ENCODE measurements around the gene ADAMTSL3.

DNA sequence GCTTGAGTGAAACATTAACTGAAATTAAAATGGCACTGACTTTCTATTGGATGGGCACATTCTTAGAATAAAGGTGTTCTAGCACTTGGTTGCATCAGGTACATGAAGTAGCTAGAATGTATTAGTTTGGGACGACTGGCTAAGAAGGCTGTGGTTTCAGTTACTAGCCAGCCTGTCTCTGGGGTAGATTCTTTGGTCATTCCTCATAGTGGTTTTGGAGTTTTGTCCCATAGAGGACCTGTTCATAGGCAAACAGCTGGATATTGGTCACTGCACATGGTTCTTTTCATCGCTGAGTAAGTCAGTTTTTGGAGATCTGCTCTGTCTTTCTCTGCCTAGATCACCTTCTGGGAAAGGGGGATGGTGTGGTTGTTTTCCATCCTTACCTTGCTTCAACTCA, 55.3 kb downstream of the ADAMTSL3 start:
- TF ChIP-seq JUND (IDR thresholded peaks at IDR 0.05) (no peak), POLR2AphosphoS5 (IDR thresholded peaks at IDR 0.05; ENCODE audit: low read depth, low read length) (no peak), NRF1 (IDR thresholded peaks at IDR 0.05; ENCODE audit: low read depth, low read length) (no peak), RAD21 (IDR thresholded peaks at IDR 0.05; ENCODE audit: low read length) (no peak), RXRA (IDR thresholded peaks at IDR 0.05; ENCODE audit: borderline replicate concordance, low read depth) (no peak), TEAD4 (IDR thresholded peaks at IDR 0.05; ENCODE audit: borderline replicate concordance, insufficient read depth) (no peak), GABPA (IDR thresholded peaks at IDR 0.05; ENCODE audit: low read depth) (no peak), SIN3A (IDR thresholded peaks at IDR 0.05; ENCODE audit: borderline replicate concordance, low read depth, low read length) (no peak)
- TF ChIP-seq, protein P1, sequence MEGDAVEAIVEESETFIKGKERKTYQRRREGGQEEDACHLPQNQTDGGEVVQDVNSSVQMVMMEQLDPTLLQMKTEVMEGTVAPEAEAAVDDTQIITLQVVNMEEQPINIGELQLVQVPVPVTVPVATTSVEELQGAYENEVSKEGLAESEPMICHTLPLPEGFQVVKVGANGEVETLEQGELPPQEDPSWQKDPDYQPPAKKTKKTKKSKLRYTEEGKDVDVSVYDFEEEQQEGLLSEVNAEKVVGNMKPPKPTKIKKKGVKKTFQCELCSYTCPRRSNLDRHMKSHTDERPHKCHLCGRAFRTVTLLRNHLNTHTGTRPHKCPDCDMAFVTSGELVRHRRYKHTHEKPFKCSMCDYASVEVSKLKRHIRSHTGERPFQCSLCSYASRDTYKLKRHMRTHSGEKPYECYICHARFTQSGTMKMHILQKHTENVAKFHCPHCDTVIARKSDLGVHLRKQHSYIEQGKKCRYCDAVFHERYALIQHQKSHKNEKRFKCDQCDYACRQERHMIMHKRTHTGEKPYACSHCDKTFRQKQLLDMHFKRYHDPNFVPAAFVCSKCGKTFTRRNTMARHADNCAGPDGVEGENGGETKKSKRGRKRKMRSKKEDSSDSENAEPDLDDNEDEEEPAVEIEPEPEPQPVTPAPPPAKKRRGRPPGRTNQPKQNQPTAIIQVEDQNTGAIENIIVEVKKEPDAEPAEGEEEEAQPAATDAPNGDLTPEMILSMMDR (IDR thresholded peaks at IDR 0.05), result no peak
- TF ChIP-seq, protein P2, sequence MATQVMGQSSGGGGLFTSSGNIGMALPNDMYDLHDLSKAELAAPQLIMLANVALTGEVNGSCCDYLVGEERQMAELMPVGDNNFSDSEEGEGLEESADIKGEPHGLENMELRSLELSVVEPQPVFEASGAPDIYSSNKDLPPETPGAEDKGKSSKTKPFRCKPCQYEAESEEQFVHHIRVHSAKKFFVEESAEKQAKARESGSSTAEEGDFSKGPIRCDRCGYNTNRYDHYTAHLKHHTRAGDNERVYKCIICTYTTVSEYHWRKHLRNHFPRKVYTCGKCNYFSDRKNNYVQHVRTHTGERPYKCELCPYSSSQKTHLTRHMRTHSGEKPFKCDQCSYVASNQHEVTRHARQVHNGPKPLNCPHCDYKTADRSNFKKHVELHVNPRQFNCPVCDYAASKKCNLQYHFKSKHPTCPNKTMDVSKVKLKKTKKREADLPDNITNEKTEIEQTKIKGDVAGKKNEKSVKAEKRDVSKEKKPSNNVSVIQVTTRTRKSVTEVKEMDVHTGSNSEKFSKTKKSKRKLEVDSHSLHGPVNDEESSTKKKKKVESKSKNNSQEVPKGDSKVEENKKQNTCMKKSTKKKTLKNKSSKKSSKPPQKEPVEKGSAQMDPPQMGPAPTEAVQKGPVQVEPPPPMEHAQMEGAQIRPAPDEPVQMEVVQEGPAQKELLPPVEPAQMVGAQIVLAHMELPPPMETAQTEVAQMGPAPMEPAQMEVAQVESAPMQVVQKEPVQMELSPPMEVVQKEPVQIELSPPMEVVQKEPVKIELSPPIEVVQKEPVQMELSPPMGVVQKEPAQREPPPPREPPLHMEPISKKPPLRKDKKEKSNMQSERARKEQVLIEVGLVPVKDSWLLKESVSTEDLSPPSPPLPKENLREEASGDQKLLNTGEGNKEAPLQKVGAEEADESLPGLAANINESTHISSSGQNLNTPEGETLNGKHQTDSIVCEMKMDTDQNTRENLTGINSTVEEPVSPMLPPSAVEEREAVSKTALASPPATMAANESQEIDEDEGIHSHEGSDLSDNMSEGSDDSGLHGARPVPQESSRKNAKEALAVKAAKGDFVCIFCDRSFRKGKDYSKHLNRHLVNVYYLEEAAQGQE (IDR thresholded peaks at IDR 0.05; ENCODE audit: low read depth, low read length), result no peak
- TF ChIP-seq, protein P3, sequence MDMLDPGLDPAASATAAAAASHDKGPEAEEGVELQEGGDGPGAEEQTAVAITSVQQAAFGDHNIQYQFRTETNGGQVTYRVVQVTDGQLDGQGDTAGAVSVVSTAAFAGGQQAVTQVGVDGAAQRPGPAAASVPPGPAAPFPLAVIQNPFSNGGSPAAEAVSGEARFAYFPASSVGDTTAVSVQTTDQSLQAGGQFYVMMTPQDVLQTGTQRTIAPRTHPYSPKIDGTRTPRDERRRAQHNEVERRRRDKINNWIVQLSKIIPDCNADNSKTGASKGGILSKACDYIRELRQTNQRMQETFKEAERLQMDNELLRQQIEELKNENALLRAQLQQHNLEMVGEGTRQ (IDR thresholded peaks at IDR 0.05; ENCODE audit: borderline replicate concordance, low read depth, low read length), result no peak
- TF ChIP-seq, protein P4, sequence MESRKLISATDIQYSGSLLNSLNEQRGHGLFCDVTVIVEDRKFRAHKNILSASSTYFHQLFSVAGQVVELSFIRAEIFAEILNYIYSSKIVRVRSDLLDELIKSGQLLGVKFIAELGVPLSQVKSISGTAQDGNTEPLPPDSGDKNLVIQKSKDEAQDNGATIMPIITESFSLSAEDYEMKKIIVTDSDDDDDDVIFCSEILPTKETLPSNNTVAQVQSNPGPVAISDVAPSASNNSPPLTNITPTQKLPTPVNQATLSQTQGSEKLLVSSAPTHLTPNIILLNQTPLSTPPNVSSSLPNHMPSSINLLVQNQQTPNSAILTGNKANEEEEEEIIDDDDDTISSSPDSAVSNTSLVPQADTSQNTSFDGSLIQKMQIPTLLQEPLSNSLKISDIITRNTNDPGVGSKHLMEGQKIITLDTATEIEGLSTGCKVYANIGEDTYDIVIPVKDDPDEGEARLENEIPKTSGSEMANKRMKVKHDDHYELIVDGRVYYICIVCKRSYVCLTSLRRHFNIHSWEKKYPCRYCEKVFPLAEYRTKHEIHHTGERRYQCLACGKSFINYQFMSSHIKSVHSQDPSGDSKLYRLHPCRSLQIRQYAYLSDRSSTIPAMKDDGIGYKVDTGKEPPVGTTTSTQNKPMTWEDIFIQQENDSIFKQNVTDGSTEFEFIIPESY (IDR thresholded peaks at IDR 0.05; ENCODE audit: borderline replicate concordance, low read depth), result no peak
- TF ChIP-seq, protein P5, sequence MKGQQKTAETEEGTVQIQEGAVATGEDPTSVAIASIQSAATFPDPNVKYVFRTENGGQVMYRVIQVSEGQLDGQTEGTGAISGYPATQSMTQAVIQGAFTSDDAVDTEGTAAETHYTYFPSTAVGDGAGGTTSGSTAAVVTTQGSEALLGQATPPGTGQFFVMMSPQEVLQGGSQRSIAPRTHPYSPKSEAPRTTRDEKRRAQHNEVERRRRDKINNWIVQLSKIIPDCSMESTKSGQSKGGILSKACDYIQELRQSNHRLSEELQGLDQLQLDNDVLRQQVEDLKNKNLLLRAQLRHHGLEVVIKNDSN (IDR thresholded peaks at IDR 0.05; ENCODE audit: borderline replicate concordance, low read depth), result no peak

Measured in SK-N-SH (cell line).